Lower leg skin (tissue), 3 donors: ENCODE measurements around the gene MEF2D.

Experiments
- POLR2A ChIP-seq, 2 donors: fragments of 450-650 bp; IDR thresholded peaks; one replicate each; pipeline ENCODE4 v1.6.1; 2016 to 2017; ENCODE audit warnings: antibody characterized with exemption in 2 of 2, mild to moderate bottlenecking in 1 of 2, moderate library complexity in 1 of 2
- TF ChIP-seq, protein P1 (sequence below), 3 donors: fragments of 450-650 bp; IDR thresholded peaks; one replicate each; pipeline ENCODE4 v1.5.1; 2016; ENCODE audit warnings: antibody characterized with exemption in 3 of 3, mild to moderate bottlenecking in 3 of 3, moderate library complexity in 2 of 3

GRCh38 chr1:156539818-156540355 is 39.3 kb upstream of the MEF2D start:
- TF ChIP-seq, protein P1, sequence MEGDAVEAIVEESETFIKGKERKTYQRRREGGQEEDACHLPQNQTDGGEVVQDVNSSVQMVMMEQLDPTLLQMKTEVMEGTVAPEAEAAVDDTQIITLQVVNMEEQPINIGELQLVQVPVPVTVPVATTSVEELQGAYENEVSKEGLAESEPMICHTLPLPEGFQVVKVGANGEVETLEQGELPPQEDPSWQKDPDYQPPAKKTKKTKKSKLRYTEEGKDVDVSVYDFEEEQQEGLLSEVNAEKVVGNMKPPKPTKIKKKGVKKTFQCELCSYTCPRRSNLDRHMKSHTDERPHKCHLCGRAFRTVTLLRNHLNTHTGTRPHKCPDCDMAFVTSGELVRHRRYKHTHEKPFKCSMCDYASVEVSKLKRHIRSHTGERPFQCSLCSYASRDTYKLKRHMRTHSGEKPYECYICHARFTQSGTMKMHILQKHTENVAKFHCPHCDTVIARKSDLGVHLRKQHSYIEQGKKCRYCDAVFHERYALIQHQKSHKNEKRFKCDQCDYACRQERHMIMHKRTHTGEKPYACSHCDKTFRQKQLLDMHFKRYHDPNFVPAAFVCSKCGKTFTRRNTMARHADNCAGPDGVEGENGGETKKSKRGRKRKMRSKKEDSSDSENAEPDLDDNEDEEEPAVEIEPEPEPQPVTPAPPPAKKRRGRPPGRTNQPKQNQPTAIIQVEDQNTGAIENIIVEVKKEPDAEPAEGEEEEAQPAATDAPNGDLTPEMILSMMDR (IDR thresholded peaks at IDR 0.05): no peak
- TF ChIP-seq POLR2A (IDR thresholded peaks at IDR 0.05): no peak
